ENCODE data around the gene MAB21L4. TPM values are rescaled to one million over a fixed set of nuclear protein-coding genes. Genes with fewer than 3 reads are reported as not detected.
A peak's percentile ranks its signal among the peaks of the same experiment; 100 is the strongest.

MAB21L4 gene
- total and polyA plus RNA-seq, 8 donors = 0.79 to 35.7 (median 2.0) TPM

DNA sequence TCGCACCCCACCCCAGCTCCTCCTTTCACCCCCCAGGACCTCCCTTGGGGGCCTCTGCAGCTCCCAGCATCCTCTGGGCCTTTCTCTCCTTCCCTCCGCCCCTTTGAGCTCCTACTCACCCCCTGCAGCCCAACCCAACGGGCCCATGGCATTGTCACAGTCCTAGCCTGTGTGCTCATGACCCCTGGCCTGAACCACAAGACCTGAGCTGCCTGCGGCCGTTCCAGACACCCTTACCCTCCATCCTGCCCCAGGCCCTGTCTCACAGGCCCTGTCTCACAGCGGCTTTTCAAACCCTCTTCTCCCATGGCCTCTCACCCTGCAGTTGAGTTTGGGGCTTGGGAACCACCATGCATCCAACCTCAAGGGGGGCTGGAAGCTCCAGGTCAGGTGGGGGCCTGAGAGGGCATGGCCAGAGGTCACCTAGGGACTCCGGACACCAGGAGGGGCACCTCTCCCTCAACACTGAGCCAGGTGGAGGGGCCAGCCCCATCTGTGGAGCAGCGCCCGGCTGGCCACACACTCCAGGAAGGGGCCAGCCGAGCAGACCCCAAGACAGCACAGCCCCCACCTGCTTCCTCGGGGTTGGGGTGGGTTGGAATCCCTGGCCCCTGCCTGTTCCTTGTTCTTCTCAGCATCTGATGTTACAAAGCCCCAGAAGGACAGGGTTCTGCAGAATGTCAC lies 6.9 kb downstream of the MAB21L4 start:
- DNase-seq (peak in 1 of 4 donors; percentile 62), ATAC-seq (no peak)
- no peak overlapping the region for H3K4me3 ChIP-seq
- intact Hi-C loops (cut with DNase I) = no loop called here
- no peaks in the 10 kb centered on the region for H3K27me3 ChIP-seq
- TF ChIP-seq, protein P1, sequence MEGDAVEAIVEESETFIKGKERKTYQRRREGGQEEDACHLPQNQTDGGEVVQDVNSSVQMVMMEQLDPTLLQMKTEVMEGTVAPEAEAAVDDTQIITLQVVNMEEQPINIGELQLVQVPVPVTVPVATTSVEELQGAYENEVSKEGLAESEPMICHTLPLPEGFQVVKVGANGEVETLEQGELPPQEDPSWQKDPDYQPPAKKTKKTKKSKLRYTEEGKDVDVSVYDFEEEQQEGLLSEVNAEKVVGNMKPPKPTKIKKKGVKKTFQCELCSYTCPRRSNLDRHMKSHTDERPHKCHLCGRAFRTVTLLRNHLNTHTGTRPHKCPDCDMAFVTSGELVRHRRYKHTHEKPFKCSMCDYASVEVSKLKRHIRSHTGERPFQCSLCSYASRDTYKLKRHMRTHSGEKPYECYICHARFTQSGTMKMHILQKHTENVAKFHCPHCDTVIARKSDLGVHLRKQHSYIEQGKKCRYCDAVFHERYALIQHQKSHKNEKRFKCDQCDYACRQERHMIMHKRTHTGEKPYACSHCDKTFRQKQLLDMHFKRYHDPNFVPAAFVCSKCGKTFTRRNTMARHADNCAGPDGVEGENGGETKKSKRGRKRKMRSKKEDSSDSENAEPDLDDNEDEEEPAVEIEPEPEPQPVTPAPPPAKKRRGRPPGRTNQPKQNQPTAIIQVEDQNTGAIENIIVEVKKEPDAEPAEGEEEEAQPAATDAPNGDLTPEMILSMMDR (IDR thresholded peaks at IDR 0.05) = no peak
- no peaks in the 10 kb centered on the region for H3K36me3 ChIP-seq
- no peaks in the 10 kb centered on the region for H3K4me1 ChIP-seq
- H3K27ac ChIP-seq = no peak overlapping the region
- no peaks in the 10 kb centered on the region for H3K9me3 ChIP-seq

- Histone ChIP-seq H3K27ac (no peak overlapping the region), H3K27me3 (no peaks in the 10 kb centered on the region), H3K9me3 (no peaks in the 10 kb centered on the region), H3K4me3 (no peak overlapping the region), H3K4me1 (no peaks in the 10 kb centered on the region), H3K36me3 (no peaks in the 10 kb centered on the region)
- DNase-seq (peak in 1 of 4 donors; percentile 70), ATAC-seq (no peak)
- intact Hi-C loops (cut with DNase I) = no loop called here
- TF ChIP-seq, protein P1 (IDR thresholded peaks at IDR 0.05) = no peak
Observed at GRCh38 chr2:240888130-240888889, 7.6 kb downstream of the MAB21L4 start.

GRCh38 chr2:240887631-240888030 lies 8.3 kb downstream of the MAB21L4 start:
- H3K9me3 ChIP-seq = no peaks in the 10 kb centered on the region
- H3K36me3 ChIP-seq = no peaks in the 10 kb centered on the region
- ATAC-seq = no peak
- intact Hi-C loops (cut with DNase I) = no loop called here
- no peaks in the 10 kb centered on the region for H3K4me1 ChIP-seq
- H3K4me3 ChIP-seq = no peak overlapping the region
- DNase-seq = no peak
- H3K27me3 ChIP-seq = no peaks in the 10 kb centered on the region
- TF ChIP-seq, protein P1 (IDR thresholded peaks at IDR 0.05) = no peak
- no peak overlapping the region for H3K27ac ChIP-seq

DNA sequence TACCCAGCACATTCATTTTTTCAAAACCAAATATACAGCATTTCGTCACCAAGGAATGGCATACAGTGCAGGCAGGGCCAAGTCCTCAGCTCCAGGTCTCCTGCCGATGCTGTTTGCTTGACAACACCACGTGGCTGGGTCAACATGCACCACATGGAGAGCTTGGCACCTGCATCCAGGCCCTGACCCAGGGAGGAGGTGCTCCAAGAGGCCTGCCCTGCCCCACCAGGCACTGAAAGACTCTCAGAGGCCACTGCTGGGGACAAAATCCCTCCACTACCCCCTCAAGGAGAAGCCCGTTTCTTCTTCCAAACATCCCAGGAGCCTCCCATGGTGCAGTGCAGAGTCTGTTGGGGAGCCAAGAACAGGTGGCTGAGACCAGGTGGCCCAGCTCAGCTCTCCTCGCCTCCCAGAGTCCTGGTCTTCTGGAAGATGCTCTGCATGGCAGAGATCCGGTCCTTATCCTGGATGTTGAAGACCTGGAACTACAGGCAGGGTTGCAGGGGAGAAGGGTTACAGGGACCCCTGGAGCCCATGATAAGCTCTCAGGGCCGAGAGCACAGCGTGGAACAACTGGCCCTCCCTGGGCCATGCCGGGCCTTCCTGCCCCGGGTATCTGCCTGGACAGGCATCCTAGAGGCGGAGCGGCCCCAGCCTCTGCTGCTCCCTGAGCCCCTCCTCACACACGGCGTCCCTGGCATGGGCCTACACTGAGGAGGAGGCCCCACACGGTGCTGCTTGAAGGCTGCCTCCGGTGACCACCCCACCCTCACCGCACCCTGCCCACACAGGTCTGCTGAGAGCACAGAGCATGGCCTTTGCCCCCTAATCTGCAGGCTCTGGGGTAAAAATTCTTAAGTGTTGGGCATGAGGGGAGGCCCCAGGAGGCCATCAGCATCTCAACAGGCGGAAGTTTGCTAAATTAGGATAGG lies 9.0 kb downstream of the MAB21L4 start:
- H3K9me3 ChIP-seq = no peaks in the 10 kb centered on the region
- no peak overlapping the region for H3K27ac ChIP-seq
- no peak overlapping the region for H3K4me3 ChIP-seq
- DNase-seq (no peak), ATAC-seq (no peak)
- intact Hi-C loops (cut with DNase I) = no loop called here
- no peaks in the 10 kb centered on the region for H3K27me3 ChIP-seq
- H3K4me1 ChIP-seq = no peaks in the 10 kb centered on the region
- H3K36me3 ChIP-seq = no peaks in the 10 kb centered on the region
- TF ChIP-seq, protein P1 (IDR thresholded peaks at IDR 0.05) = no peak

Measured in left lung (tissue), 10 donors.